H7 (cell line): Measurements from ENCODE around the gene MAP2. TPM values are rescaled to one million over a fixed set of nuclear protein-coding genes. Genes with fewer than 3 reads are reported as not detected.
A peak's percentile ranks its signal among the peaks of the same experiment; 100 is the strongest.

Experiments used
- DNase-seq: peaks from one replicate; pipeline ENCODE4 v3.0.0; 2012
- H3K27me3 ChIP-seq: 2 replicates; pipeline ENCODE4 v1.6.0; 2011; ENCODE audit warnings: mild to moderate bottlenecking, low read length; ENCODE audit not compliant: control insufficient read depth, insufficient read depth
- H3K36me3 ChIP-seq: replicated peaks from 2 replicates; pipeline ENCODE4 v1.5.1; 2011; ENCODE audit warnings: low read length; ENCODE audit not compliant: control insufficient read depth, insufficient read depth
- H3K4me3 ChIP-seq: 2 replicates; pipeline ENCODE4 v1.5.1; 2011; ENCODE audit warnings: low read depth, mild to moderate bottlenecking, control low read depth, low read length, moderate library complexity; ENCODE audit not compliant: insufficient read depth
- total RNA-seq: library from RNA; depleted of rRNA; stranded (reverse); fragments of >200 nt; shearing (Covaris generic); gene quantifications from 2 replicates; pipeline ENCODE4 v1.2.3, GENCODE V29; 2014

The MAP2 gene
- total RNA-seq, 1 experiment from 2014 or later: 1.6 TPM

GRCh38 chr2:209721497-209721896 is 297.6 kb downstream of the MAP2 start:
- no peak for DNase-seq
- Histone ChIP-seq H3K4me3 (no peak overlapping the region), H3K36me3 (no peaks in the 10 kb centered on the region), H3K27me3 (no peaks in the 10 kb centered on the region)

GRCh38 chr2:209726311-209726710 is 302.5 kb downstream of the MAP2 start:
- no peaks in the 10 kb centered on the region for H3K36me3 ChIP-seq
- H3K27me3 ChIP-seq: no peaks in the 10 kb centered on the region
- no peak overlapping the region for H3K4me3 ChIP-seq
- DNase-seq: no peak

- Histone ChIP-seq H3K27me3 (no peaks in the 10 kb centered on the region), H3K4me3 (no peak overlapping the region), H3K36me3 (no peaks in the 10 kb centered on the region)
- no peak for DNase-seq
Observed at GRCh38 chr2:209727077-209727476, 303.2 kb downstream of the MAP2 start.

- Histone ChIP-seq H3K27me3 (no peaks in the 10 kb centered on the region), H3K36me3 (no peaks in the 10 kb centered on the region), H3K4me3 (no peak overlapping the region)
- no peak for DNase-seq
Observed at GRCh38 chr2:209734805-209735204, 311.0 kb downstream of the MAP2 start.

- Histone ChIP-seq H3K4me3 (no peak overlapping the region), H3K27me3 (no peaks in the 10 kb centered on the region)
Observed at GRCh38 chr2:209741953-209742352, 318.1 kb downstream of the MAP2 start.

GRCh38 chr2:209753020-209753419 is 329.2 kb downstream of the MAP2 start:
- no peak for DNase-seq
- Histone ChIP-seq H3K36me3 (no peaks in the 10 kb centered on the region), H3K4me3 (no peak overlapping the region), H3K27me3 (peaks cover 40% of the 10 kb centered on the region)

More at GRCh38 chr2:209741953-209742352, 318.1 kb downstream of the MAP2 start:
- H3K36me3 ChIP-seq: no peaks in the 10 kb centered on the region
- DNase-seq: no peak

- Histone ChIP-seq H3K27me3 (peaks cover 78% of the 10 kb centered on the region), H3K36me3 (no peaks in the 10 kb centered on the region), H3K4me3 (no peak overlapping the region)
- DNase-seq: no peak
Observed at GRCh38 chr2:209757163-209757562, 333.3 kb downstream of the MAP2 start.

GRCh38 chr2:209761566-209761965 is 337.7 kb downstream of the MAP2 start:
- Histone ChIP-seq H3K4me3 (no peak overlapping the region), H3K27me3 (peaks cover 72% of the 10 kb centered on the region), H3K36me3 (no peaks in the 10 kb centered on the region)
- DNase-seq: no peak

- Histone ChIP-seq H3K4me3 (no peak overlapping the region), H3K27me3 (peaks cover 77% of the 10 kb centered on the region), H3K36me3 (no peaks in the 10 kb centered on the region)
- DNase-seq: no peak
Observed at GRCh38 chr2:209762563-209762962, 338.7 kb downstream of the MAP2 start.

- H3K27me3 ChIP-seq: peaks cover 81% of the 10 kb centered on the region
- no peaks in the 10 kb centered on the region for H3K36me3 ChIP-seq
- DNase-seq: no peak
- no peak overlapping the region for H3K4me3 ChIP-seq
Observed at GRCh38 chr2:209763106-209763505, 339.3 kb downstream of the MAP2 start.

- DNase-seq: no peak
- H3K4me3 ChIP-seq: no peak overlapping the region
- peaks cover 82% of the 10 kb centered on the region for H3K27me3 ChIP-seq
- H3K36me3 ChIP-seq: no peaks in the 10 kb centered on the region
Observed at GRCh38 chr2:209766613-209767012, 342.8 kb downstream of the MAP2 start.

- H3K4me3 ChIP-seq: no peak overlapping the region
- peaks cover 78% of the 10 kb centered on the region for H3K27me3 ChIP-seq
- DNase-seq: no peak
- no peaks in the 10 kb centered on the region for H3K36me3 ChIP-seq
Observed at GRCh38 chr2:209767316-209767715, 343.5 kb downstream of the MAP2 start.

GRCh38 chr2:209768557-209768956 is 344.7 kb downstream of the MAP2 start:
- H3K27me3 ChIP-seq: peaks cover 76% of the 10 kb centered on the region
- no peak overlapping the region for H3K4me3 ChIP-seq
- no peak for DNase-seq
- no peaks in the 10 kb centered on the region for H3K36me3 ChIP-seq

- Histone ChIP-seq H3K27me3 (peaks cover 59% of the 10 kb centered on the region), H3K36me3 (no peaks in the 10 kb centered on the region), H3K4me3 (peak within 1 kb of the TSS; percentile 50)
- peak; percentile 90 for DNase-seq
Observed at GRCh38 chr2:209771474-209772289, 347.8 kb downstream of the MAP2 start, which contains the start of gene UNC80. Gene UNC80 (plus strand): TSS chr2:209771832. CDS start chr2:209772073, 241 bp downstream.

- no peak for DNase-seq
- peaks cover 55% of the 10 kb centered on the region for H3K27me3 ChIP-seq
- H3K4me3 ChIP-seq: peak overlapping the region; percentile 50; the same call in 1 of the 2 replicates
- no peaks in the 10 kb centered on the region for H3K36me3 ChIP-seq
Observed at GRCh38 chr2:209772290-209772685, 348.4 kb downstream of the MAP2 start.
